Prostate gland (tissue), 2 donors: ENCODE measurements around the gene DLGAP4.

Experiments
- CTCF ChIP-seq, 4 experiments: fragments of 200-600 bp in 2 of 4; fragments of 450-650 bp in 2 of 4; sonication (generic) in 2 of 4; IDR thresholded peaks; 1 replicate in 3 of 4; 2 replicates in 1 of 4; pipeline ENCODE4 v1.5.1; 2016 to 2019; ENCODE audit warnings: antibody characterized with exemption in 4 of 4, mild to moderate bottlenecking in 2 of 4, moderate library complexity in 2 of 4
- POLR2AphosphoS5 ChIP-seq: sonication (generic); formaldehyde crosslinking; IDR thresholded peaks from one replicate; pipeline ENCODE4 v1.6.1; 2017; ENCODE audit warnings: antibody characterized with exemption

- no peak for TF ChIP-seq CTCF (IDR thresholded peaks at IDR 0.05)
- TF ChIP-seq POLR2AphosphoS5, result no peak
These were observed 134.9 kb downstream of the DLGAP4 start for GRCh38 chr20:36441027-36441414.
